NCI-H345 treated with DMSO at 0.1 percent for 48 hours (cell line): ENCODE data around the gene ATOH7.
"Not testable (repeated sequence)": the region's sequence is repeated elsewhere in the genome, so short reads cannot be mapped to it uniquely, and the experiment has no call there.

Source experiments
- DNase-seq: peaks from one replicate; lab custom pipeline; 2025; ENCODE audit not compliant: unreplicated experiment; lab: John Stamatoyannopoulos, UW

The ATOH7 gene

DNA sequence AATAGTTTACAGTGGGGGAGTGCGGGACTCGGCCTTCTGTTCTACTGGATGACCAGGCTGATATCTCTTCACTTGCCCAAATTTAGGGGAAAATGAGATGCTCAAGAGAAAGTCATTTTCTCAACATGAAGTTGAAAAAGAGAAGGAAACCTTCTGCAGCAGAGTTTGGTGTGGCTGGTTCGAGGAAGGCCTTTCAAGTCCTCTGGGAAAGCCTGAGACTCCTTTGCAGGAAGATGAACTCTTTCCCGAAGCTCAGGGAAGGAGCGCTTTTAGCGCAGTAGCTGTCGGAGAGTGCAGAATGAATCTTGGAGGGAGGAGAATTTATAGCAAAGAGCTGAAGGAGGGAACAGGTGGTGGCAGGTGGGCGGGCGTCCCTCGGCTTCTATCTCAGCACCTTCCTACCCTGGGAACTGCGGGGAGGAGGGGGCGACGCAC, at the start of gene ATOH7:
Gene ATOH7, minus strand, starts transcription at position 297 of the 435 bp plus-strand sequence. CDS start 436 bp downstream, outside the sequence.
- no peak for DNase-seq

DNA sequence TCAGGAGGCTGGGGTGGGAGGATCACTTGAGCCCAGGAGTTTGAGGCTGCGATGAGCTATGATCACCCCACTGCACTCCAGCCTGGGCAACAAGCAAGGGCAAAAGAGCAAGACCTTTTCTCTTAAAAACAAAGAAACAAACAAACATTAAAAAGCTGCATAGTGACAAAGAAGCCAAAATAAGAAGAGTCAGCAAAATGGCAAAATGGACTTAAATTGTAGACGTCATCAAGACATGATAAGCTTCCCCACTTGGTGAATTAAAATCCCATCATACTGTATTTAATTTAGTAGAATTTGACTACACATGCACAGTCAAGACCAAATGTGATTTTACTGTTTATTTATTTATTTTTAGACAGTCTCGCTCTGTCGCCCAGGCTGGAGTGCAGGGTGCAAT, 48.8 kb upstream of the ATOH7 start:
- DNase-seq = no peak

DNA sequence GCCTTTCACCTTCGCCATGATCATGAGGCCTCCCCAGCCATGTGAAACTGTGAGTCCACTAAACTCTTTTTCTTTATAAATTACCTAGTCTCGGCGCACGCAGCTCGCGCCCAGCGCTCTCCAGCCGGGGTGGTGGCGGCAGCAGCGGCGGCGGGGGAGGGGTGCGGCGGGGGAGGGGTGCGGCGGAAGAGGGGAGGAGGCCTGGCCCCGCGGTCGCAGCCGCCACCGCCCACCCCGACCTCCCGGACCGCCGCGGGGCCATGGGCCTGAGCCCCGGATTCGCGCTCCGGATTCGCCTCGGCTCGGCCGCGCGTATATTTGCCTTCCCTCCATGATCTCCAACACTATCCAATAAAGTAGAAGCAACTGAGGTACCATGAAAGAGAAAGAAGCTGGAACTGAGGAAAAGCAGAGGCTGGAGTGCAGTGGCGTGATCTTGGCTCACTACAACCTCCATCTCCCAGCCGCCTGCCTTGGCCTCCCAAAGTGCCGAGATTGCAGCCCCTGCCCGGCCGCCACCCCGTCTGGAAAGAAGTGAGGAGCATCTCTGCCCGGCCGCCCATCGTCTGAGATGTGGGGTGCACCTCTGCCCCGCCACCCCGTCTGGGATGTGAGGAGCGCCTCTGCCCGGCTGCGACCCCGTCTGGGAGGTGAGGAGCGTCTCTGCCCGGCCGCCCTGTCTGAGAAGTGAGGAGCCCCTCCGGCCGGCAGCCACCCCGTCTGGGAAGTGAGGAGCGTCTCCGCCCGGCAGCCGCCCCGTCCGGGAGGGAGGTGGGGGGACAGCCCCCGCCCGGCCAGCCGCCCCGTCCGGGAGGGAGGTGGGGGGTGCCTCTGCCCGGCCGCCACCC, 47.2 kb upstream of the ATOH7 start:
- not testable (repeated sequence) for DNase-seq

DNA sequence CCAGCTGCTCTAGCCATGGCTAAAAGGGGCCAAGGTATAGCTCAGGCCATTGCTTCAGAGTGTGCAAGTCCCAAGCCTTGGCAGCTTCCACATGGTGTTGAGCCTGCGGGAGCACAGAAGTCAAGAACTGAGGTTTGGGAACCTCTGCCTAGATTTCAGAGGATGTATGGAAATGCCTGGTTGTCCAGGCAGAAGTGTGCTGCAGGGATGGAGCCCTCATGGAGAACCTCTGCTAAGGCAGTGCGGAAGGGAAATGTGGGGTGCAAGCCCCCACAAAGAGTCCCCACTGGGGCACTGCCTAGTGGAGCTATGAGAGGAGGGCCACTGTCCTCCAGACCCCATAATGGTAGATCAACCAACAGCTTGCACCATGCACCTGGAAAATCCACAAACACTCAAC, 45.9 kb upstream of the ATOH7 start:
- not testable (repeated sequence) for DNase-seq

DNA sequence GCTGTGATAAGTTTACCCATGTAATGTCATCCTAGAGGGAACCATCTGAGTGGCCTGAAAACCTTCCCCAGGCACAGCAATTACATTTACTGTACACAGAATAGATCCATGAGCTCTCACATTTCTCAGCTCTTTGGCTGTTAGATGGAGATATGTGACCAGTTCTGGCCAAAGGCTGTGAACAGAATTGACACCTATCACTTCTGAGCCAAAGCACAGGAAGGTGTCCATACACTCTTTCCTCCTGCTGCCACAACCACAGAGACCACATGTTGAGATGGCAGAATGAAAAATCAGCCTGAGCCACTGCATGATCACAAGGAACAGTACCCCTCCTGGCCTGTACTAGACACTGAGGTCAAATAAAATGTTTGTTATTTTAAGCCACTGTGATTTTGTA, 44.3 kb upstream of the ATOH7 start:
- no peak for DNase-seq

DNA sequence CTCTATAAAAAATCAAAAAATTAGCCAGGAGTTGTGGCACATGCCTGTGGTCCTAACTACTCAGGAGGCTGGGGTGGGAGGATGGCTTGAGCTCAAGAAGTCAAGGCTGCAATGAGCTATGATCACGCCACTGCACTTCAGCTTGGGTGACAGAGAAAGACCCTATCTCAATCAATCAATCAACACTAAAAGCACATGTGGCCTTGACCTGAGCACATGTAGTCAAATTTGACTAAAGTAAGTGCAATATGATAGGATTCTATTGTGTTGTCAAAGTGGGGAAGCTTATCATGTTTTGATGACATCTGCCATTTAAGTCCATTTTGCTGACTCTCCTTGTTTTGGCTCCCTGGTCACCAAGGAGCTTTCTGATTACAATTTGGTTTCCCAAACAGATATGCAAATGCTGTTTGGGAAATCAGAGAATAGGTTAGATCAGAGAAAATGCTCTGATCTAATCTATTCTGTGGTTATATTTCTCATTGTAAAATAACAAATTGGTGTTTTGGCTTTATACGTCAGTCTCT, 43.8 kb upstream of the ATOH7 start:
- no peak for DNase-seq

DNA sequence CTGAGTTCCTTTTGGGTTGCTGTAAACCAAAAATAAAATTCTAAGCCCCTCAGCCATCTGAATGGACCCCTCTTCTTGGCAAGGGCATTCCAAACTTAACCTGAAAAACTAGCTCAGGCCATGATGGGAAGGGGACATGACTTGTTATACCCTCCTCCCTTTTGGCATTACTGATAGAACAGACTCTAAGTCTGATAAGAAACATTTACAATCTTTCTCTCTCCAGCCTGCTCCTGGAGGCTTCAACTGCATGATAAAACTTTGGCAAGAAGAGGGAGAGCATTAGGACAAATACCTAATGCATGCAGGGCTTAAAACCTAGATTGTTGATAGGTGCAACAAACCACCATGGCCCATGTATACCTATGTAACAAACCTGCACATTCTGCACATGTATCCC, 40.9 kb upstream of the ATOH7 start:
- DNase-seq = no peak

DNA sequence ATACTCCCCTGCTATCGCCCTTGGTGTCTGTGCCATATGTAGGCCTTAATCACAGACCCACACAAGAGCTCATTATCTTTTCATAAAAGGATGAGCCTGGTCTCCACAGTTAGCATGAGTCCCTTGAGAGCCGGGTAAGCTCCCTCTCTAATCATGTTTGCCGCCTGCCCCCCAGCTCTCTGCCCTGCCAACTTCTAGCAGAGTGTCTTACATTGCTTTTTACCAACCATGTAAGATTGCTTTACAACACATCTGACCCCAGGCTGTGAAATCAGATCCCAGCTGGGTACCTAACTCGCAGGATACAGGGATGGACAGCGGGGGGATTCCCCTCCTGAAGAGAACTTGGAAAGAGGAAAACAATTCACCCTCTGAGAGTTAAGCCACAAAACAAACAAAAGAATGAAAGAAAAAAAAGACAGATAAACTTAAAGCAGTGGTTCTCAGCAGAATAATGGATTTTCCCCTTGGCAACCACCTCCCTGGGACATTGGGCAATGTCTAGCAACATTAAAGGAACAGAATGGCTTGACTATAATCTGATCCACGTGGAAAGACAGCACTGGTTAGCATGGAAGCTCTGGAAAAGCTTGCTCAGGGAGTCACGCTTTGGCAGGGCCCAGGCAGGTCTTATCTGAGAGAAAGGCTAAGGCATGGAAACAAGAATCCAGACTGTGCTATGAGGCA, 39.4 kb upstream of the ATOH7 start:
- DNase-seq = peak; percentile 1

DNA sequence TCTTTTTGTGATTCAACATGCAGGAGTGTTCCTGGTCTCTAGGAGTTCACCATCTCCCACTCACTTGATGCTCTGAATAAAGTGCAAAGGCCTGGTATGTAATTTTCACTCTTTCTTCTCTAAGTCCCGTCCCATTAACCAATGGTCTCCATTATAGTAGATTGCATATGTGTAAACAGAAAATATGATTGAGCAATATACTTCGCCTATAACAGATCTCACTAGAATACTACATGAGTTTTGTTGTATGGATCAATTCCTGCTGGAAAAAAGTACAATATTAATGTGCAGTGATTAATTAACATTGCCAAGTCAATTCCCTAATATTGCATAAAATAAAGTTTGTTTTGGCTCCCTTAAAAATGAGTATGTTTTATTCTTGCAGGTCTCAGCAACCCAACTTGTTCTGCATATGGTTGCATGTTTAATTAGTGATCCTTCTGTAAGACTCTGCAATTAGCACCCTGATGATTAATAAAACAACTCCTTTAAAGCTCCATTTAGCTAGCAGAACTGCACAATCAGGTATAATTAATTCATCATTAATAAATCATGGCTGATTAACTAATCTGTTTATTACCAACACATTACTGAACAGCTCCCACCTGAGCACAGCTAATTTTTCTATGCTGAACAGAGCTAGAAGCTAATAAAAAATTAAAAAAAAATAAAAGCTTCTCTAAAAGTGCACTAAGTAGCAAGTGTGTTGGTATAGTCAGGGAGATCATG, 37.8 kb upstream of the ATOH7 start:
- no peak for DNase-seq

DNA sequence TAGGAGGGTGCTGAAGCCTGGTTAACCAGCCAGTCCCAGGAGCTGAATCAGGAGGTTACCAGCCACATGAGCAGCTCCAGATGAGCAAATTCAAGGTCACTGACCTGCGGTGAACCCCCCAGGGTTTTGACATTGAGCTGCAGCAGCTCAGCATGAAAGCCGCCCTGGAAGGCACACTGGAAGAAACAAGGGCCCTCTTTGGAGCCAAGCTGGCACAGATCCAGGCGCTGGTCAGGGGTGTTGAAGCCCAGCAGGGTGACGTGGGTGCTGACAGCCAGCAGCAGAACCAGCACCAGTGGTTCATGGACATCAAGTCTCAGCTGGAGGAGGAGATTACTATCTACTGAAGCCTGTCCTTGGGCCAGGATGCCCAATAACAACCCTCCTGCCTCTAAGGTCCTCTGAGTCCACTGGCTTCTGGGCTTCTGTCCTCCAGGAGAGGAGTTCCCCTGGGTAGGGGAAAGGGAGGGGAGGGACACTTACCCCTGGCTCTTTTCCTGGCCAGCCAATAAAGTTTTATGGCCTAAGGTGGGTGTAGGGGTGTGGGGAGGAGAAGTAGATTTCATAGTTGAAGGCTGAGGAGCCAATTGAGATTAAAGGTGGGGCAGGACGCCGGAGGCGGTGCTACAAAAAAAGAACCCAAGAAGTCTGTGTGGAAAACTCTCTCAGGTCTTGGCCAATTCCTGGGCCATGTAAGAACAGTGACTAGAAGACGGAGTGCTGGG, 29.4 kb upstream of the ATOH7 start:
- peak; percentile 1 for DNase-seq

DNA sequence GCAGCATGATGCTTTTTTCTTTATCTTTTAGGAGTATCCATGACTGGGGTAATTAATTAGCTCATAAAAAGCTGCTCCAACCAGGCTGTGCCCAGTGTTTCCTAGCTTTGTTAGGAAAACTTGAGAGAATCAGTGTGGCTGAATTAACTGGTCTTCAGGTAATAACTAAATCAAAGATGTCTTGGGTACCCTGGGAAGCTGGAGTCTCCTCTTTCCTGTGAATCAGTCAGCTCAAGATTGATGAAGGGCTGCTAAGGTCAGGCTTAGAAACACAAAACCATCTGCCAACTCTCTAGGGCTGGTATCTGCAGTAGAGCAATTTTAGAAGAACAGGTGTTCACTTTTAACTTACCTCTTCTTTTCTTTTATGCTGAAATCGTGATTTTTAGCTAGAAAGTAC, 21.4 kb upstream of the ATOH7 start:
- no peak for DNase-seq

DNA sequence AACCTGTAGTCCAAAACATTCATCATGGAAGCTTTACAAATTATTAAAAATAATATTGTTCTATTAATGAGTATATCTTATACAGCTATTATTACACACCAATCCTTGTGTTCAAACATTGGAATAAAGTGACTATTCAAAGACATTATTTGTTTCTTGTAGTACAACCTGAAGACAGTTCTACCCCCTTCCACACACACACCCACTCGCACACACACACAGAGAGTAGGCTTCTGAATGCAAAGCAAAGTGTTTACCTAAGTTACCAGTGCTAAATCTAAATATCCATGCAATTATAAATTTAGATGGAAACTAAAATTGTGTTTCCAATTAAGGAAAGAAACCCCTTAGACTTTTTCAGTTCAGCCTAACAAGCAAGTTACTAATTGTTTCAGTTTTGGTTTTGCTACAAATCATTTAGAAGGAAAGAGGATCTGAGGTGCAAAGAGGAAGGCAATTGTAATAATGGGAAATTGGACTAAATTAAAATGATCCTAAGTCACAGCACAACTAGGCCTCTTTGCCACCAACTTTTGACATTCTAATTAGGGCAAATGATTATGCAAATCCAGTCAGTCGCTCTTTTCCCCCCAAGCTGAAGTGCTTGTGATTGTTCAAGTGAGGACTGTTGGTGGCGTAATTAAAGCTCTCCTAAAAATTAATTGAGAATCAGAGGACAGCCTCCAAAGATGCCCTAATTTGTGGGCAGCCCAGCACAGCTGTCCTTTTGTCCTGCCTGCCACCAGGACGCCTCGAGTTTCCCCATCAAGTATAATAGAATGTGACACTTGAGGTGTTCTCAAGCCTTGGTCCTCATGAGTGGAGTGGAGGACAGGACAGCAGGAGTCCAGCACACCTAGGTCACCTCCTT, 19.9 kb upstream of the ATOH7 start:
- DNase-seq = no peak

DNA sequence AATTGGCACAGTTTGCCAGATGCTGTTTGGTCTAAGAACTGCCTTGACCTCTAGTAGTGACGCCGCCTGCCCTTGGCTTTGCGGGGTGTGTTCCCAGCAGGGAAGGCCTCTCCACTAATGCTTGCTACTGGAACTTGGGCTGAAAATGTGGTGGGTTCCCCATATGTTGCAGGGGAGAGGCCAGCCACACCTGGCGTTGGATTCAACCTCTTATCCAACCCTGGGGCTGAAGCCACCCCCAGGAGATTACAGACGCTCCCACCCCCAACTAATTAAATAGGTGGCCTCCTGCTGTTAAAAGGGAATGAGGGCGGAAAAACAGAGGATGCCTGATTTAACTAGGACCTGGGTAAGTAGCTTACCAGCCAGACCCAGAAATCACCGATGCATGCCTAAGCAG, 19.2 kb upstream of the ATOH7 start:
- DNase-seq = no peak

DNA sequence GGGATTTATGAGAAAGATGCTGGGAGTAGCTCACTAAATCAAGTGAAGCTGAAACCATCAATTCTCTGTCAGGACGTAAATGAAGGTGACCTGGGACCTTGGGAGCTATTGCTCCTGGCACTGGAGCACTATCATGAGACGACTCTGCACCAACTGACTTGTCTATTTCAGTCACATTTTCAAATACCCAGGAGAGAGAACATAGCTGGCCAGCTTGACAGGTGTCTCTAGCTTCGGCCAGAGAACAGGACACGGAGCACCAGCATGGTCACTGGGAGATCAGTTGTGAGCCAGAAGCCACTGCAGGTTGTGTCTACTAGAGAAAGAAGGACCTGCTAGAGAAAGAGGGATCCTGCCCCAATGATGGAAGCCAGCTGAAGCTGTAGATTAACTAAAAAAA, 17.4 kb upstream of the ATOH7 start:
- DNase-seq = no peak

DNA sequence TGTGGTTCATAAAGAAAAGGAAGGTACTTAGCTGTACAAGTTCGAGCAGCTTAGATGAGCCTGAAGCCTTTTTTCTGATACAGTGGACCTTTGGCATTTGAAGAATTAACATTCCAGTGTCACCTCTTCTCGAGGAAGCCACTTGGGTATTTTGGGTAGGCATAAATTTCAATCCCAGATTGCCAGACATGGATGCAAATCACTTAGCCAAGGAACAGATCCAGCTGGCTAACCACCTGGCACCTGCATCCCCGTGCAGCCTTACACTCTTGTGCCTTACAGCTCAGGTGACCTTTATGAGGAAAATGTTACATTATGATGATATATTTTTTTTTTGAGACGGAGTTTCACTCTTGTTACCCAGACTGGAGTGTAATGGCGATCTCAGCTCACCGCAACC, 16.0 kb upstream of the ATOH7 start:
- DNase-seq = no peak

DNA sequence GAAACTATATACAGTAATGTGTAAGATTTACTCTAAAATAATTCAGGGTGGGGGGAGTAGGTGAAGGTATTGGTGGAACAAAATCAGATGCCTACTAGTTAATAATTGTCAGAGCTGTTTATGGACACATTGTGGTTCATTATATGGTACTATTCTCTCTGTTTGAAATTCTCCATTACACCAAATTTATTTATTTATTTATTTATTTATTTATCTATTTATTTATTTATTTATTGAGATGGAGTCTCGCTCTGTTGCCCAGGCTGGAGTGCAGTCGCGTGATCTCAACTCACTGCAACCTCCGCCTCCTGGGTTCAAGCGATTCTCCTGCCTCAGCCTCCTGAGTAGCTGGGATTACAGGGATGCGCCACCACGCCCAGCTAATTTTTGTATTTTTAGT, 14.5 kb upstream of the ATOH7 start:
- DNase-seq = not testable (repeated sequence)

DNA sequence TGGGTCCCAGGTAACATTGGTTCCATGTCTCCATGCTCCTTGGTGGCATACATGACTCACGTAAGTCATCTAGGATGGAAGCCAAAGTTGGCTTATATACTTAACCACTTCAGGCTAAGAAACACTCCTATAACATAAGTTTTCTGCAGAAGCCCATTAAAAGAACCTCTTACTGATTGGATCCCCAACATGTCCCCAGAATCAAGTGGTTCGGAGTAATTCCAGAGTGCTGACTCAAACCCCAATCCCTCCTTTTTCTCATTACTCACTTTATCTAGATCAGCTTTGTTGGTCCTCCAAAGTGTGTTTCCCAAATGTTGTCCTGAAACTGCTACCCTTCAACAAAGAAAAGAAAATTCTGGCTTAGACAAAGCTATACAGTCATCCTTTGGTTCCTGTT, 10.1 kb upstream of the ATOH7 start:
- no peak for DNase-seq

DNA sequence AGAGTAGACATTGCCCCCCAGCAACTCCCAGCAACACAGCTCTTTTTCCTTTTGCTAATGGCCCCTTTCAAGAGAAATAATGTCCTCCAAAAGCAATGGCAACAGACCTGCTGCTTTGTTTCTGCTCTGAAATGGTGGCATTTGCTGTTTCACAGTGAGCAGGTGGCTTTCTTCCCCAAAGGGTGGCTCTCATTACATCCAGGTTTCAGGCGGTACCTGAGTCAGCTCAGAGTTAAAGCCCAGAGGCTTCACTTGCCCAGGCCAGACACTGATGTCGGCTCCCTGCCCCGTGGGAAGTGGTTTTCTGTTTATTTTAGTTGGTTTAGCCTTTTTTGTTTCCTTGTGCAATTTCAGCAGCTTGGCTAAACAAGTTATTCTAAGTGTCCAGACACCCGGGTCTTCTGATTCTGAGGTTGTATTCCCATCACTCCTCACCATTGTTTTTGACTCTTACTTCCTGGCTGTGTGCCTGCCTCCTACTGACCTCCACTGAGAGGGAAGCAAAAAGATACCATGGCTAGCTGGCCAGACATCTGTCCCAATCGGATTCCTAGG, 7.8 kb upstream of the ATOH7 start:
- DNase-seq = no peak

DNA sequence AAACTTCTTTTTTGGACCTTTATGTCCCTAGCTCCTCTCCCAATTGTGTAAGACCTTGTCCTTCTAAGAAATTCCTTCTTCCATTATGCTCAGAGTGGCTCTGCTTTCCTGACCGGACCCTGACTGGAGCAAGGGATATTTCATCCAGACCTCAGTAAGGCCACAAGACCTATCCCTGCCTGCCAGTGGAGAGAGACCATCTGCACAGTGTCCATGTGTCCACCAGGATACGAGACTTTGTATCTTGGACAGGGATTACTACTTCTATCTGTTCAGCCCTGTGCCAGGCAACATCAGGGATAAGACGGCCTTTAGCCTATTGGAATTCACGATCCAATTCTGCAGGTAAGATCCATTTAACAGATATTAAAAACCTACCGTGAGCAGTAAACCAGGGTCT, 7.2 kb upstream of the ATOH7 start:
- no peak for DNase-seq

DNA sequence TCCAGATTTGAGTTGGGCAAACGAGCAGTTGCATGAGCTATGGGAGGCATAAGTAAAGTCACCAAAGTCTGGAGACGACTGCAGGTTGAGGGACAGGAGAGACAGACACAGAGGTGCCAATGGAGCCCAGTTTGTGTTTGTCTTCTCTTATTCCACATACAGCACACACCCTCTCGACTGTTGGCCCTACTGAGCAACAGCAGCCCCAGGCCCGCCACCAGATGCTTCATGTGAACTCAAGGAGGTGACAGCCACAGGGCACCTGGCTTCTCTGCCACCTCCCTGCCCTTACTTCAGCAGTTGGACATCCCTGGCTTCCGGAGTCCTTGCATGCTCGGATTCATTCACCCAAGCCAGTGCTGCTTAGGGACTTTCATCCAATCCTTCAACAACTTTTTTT, 6.5 kb upstream of the ATOH7 start:
- no peak for DNase-seq
